Neural crest cell (in vitro differentiated cells): ENCODE measurements around the gene LIPI. TPM values are rescaled to one million over a fixed set of nuclear protein-coding genes. Genes with fewer than 3 reads are reported as not detected.

ENCODE experiments used
- DNase-seq: peaks from one replicate; pipeline ENCODE4 v3.0.0; 2021; ENCODE audit warnings: low read depth, mixed read lengths, low spot score
- H3K27ac Mint-ChIP-seq: one replicate; pipeline ENCODE4 v1.8.0; 2021; ENCODE audit warnings: mild to moderate bottlenecking, mixed read lengths; ENCODE audit not compliant: unreplicated experiment
- H3K27me3 Mint-ChIP-seq: 2 replicates; pipeline ENCODE4 v1.8.0; 2021; ENCODE audit warnings: low read depth, mild to moderate bottlenecking, mixed read lengths
- H3K36me3 Mint-ChIP-seq: 2 replicates; pipeline ENCODE4 v1.8.0; 2021; ENCODE audit warnings: low read depth, mild to moderate bottlenecking, mixed read lengths
- H3K4me1 Mint-ChIP-seq: 2 replicates; pipeline ENCODE4 v1.8.0; 2021; ENCODE audit warnings: mixed read lengths
- H3K4me3 Mint-ChIP-seq: one replicate; pipeline ENCODE4 v1.8.0; 2021; ENCODE audit warnings: mild to moderate bottlenecking, mixed read lengths
- H3K9me3 Mint-ChIP-seq: 2 replicates; pipeline ENCODE4 v1.8.0; 2021; ENCODE audit warnings: mixed read lengths
- CTCF ChIP-seq: fragments of 200-600 bp; sonication (generic); conservative IDR thresholded peaks from 2 replicates; pipeline ENCODE4 v1.5.0; 2021; ENCODE audit warnings: antibody characterized with exemption, mild to moderate bottlenecking
- total RNA-seq: library from RNA; stranded (reverse); gene quantifications from 2 replicates; pipeline ENCODE4 v1.2.1, GENCODE V29; 2021

Gene LIPI
- total RNA-seq, 1 donor from 2014 or later = not detected

DNA sequence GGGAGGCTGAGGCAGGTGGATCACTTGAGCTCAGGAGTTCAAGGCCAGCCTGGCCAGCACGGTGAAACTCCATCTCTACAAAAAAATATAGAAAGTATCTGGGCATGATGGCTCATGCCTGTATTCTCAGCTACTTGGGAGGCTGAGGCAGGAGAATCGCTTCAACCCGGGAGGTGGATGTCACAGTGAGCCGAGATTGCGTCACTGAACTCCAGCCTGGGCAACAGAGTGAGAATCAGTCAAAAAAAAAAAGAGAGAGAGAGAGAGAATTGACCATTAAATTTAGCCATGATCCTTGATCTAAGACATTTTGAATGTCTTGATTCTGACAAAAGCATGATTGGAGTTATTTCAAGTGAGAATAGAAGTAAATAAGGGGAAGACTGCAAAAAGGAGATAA lies 24.3 kb upstream of the LIPI start:
- DNase-seq = no peak
- Mint-ChIP-seq H3K4me3 (no peak overlapping the region), H3K27ac (no peak overlapping the region), H3K36me3 (no peaks in the 10 kb centered on the region), H3K27me3 (peaks cover 3% of the 10 kb centered on the region), H3K4me1 (no peaks in the 10 kb centered on the region), H3K9me3 (no peaks in the 10 kb centered on the region)
- no peak for TF ChIP-seq CTCF

GRCh38 chr21:14229399-14229798 lies 18.6 kb upstream of the LIPI start:
- H3K9me3 Mint-ChIP-seq = peaks cover 8% of the 10 kb centered on the region
- peaks cover 4% of the 10 kb centered on the region for H3K36me3 Mint-ChIP-seq
- H3K27me3 Mint-ChIP-seq = no peaks in the 10 kb centered on the region
- H3K27ac Mint-ChIP-seq = no peak overlapping the region
- H3K4me3 Mint-ChIP-seq = no peak overlapping the region
- no peak for DNase-seq
- no peak for TF ChIP-seq CTCF
- H3K4me1 Mint-ChIP-seq = no peaks in the 10 kb centered on the region

GRCh38 chr21:14223365-14223764 lies 12.6 kb upstream of the LIPI start:
- no peak for TF ChIP-seq CTCF
- no peak for DNase-seq
- H3K9me3 Mint-ChIP-seq = peaks cover under 1% of the 10 kb centered on the region
- H3K36me3 Mint-ChIP-seq = no peaks in the 10 kb centered on the region
- H3K27me3 Mint-ChIP-seq = peaks cover 3% of the 10 kb centered on the region
- no peak overlapping the region for H3K4me3 Mint-ChIP-seq
- H3K27ac Mint-ChIP-seq = no peak overlapping the region
- no peaks in the 10 kb centered on the region for H3K4me1 Mint-ChIP-seq

DNA sequence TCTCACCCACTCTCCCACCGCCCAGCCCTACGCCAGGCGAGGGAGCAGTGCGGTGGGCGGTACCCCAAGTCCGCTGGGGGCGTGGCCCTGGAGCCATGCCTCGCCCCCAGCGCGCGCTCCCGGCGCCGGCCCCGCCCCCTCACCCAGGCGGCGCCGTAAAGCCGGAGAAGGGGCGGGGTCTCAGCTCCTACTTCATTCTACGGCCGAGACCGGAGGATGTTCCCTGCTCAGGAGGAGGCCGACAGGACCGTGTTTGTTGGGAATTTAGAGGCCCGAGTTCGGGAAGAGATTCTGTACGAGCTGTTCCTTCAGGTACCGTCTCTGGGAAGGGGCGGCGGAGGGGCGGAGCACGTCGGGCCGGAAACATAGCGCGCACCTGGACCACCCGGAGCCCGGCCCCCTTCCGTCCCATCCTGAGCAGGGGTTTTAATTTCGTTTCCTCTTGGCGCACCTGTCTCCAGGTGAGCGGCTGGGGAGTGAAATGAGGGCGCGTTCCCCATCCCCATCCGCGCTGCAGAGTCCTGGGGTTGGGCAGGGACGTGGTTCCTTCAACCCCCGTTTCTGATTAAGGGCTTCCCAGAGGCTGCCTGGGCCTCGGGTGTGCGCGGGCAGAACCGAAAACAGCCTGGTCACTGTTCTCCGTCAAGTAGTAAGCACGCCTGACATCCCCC lies 5.4 kb upstream of the LIPI start, which contains the start of gene RBM11:
Gene RBM11 (plus strand): TSS at position 187 of the 671 bp plus-strand sequence. CDS start 30 bp downstream, at position 217.
- peak; percentile 59 for DNase-seq
- TF ChIP-seq CTCF = no peak

GRCh38 chr21:14213164-14213563 lies 2.4 kb upstream of the LIPI start:
- no peaks in the 10 kb centered on the region for H3K9me3 Mint-ChIP-seq
- peaks cover 4% of the 10 kb centered on the region for H3K4me1 Mint-ChIP-seq
- H3K27ac Mint-ChIP-seq = no peak overlapping the region
- peaks cover 60% of the 10 kb centered on the region for H3K27me3 Mint-ChIP-seq
- no peaks in the 10 kb centered on the region for H3K36me3 Mint-ChIP-seq
- no peak for DNase-seq
- TF ChIP-seq CTCF = no peak
- no peak overlapping the region for H3K4me3 Mint-ChIP-seq

More for the DNA sequence above, 5.4 kb upstream of the LIPI start, which contains the start of gene RBM11:
- Mint-ChIP-seq H3K4me3 (peak within 1 kb of the TSS; percentile 89), H3K27ac (no peak within 1 kb of the TSS), H3K27me3 (peaks cover 47% of the 10 kb centered on the region), H3K36me3 (no peaks in the 10 kb centered on the region), H3K9me3 (peaks cover 2% of the 10 kb centered on the region), H3K4me1 (peaks cover 4% of the 10 kb centered on the region)
